ENCODE measurements around the gene EIPR1. TPM values are rescaled to one million over a fixed set of nuclear protein-coding genes. Genes with fewer than 3 reads are reported as not detected.
A peak's percentile ranks its signal among the peaks of the same experiment; 100 is the strongest.

Gene EIPR1
- total RNA-seq, 1 experiment from 2014 or later = 27.8 TPM

GRCh38 chr2:3256605-3257004, 121.0 kb downstream of the EIPR1 start:
- Histone ChIP-seq H2AK5ac (ENCODE audit: insufficient read length, low read length) (no peak overlapping the region), H2BK5ac (ENCODE audit: insufficient read length, low read length) (no peak overlapping the region), H2BK20ac (ENCODE audit: low read depth, low read length, poor library complexity, severe bottlenecking) (no peak overlapping the region), H2BK120ac (ENCODE audit: low read depth, low read length, poor library complexity, severe bottlenecking) (no peak overlapping the region), H3K9ac (ENCODE audit: extremely low read depth, insufficient read length, low read length) (no peak overlapping the region), H3K4me1 (ENCODE audit: insufficient read depth, low read length) (no peaks in the 10 kb centered on the region; the same call in 1 of the 2 replicates), H3K23ac (ENCODE audit: insufficient read length, low read depth, low read length) (no peak overlapping the region), H3K56ac (ENCODE audit: insufficient read length, low read depth, low read length) (no peak overlapping the region), H3K4me2 (ENCODE audit: insufficient read depth, insufficient read length, low read length) (no peak overlapping the region), H3K27ac (ENCODE audit: insufficient read length, low read depth, low read length) (no peak overlapping the region), H3K23me2 (ENCODE audit: insufficient read length, low read depth, low read length, poor library complexity, severe bottlenecking) (no peaks in the 10 kb centered on the region), H4K91ac (ENCODE audit: insufficient read length, low read depth, low read length) (no peak overlapping the region), H3T11ph (ENCODE audit: low read length) (no peak overlapping the region), H3K79me1 (ENCODE audit: insufficient read depth, low read depth, low read length, poor library complexity, severe bottlenecking) (no peaks in the 10 kb centered on the region), H3K9me3 (ENCODE audit: control insufficient read depth, low read depth, low read length) (no peaks in the 10 kb centered on the region), H2BK12ac (ENCODE audit: insufficient read length, low read depth, low read length) (no peak overlapping the region), H3K14ac (ENCODE audit: insufficient read depth, low read length) (peak overlapping the region; percentile 8; the same call in 1 of the 2 replicates), H3K18ac (ENCODE audit: insufficient read length, low read depth, low read length) (peak overlapping the region; percentile 64), H4K8ac (replicated peaks; ENCODE audit: insufficient read length, low read depth, low read length) (no peak overlapping the region), H2BK15ac (ENCODE audit: low read depth, low read length) (no peak overlapping the region), H3K27me3 (ENCODE audit: insufficient read depth, low read length) (no peaks in the 10 kb centered on the region), H4K5ac (ENCODE audit: insufficient read length, low read depth, low read length) (no peak overlapping the region), H3K4ac (ENCODE audit: low read depth, low read length) (no peak overlapping the region; the same call in 1 of the 2 replicates), H4K20me1 (ENCODE audit: control insufficient read depth, insufficient read depth, insufficient read length) (no peaks in the 10 kb centered on the region), H3K79me2 (ENCODE audit: insufficient read depth, low read length) (no peaks in the 10 kb centered on the region), H2AFZ (ENCODE audit: low read length) (no peak overlapping the region)
- Mint-ChIP-seq H3K9me3 (peaks cover 0 to 2% of the 10 kb centered on the region in 2 experiments; a peak in 2 of 5 replicates), H3K36me3 (ENCODE audit: insufficient read depth in 1 of 3, low read depth in 3 of 3) (peaks cover under 1 to 13% (median 8%) of the 10 kb centered on the region in 3 experiments), H3K4me1 (peaks cover 6 to 16% of the 10 kb centered on the region in 2 experiments), H3K27me3 (ENCODE audit: low read depth) (no peaks in the 10 kb centered on the region; the same call in 1 of the 2 replicates), H3K4me3 (no peak overlapping the region), H3K27ac (peak overlapping the region in 1 of 3 experiments; percentile 68; a peak in 2 of 7 replicates)
- WGBS (ENCODE audit: extremely low coverage, insufficient read length, low lambda C conversion rate) = no CpG with 5 or more reads among the region's 13 CpGs
- DNase-seq = no peak
- TF ChIP-seq CTCF (conservative IDR thresholded peaks at IDR 0.05) = no peak
